ENCODE results near the gene PTCD2.
"Not testable (repeated sequence)": the region's sequence is repeated elsewhere in the genome, so short reads cannot be mapped to it uniquely, and the experiment has no call there.

PTCD2 gene

DNA sequence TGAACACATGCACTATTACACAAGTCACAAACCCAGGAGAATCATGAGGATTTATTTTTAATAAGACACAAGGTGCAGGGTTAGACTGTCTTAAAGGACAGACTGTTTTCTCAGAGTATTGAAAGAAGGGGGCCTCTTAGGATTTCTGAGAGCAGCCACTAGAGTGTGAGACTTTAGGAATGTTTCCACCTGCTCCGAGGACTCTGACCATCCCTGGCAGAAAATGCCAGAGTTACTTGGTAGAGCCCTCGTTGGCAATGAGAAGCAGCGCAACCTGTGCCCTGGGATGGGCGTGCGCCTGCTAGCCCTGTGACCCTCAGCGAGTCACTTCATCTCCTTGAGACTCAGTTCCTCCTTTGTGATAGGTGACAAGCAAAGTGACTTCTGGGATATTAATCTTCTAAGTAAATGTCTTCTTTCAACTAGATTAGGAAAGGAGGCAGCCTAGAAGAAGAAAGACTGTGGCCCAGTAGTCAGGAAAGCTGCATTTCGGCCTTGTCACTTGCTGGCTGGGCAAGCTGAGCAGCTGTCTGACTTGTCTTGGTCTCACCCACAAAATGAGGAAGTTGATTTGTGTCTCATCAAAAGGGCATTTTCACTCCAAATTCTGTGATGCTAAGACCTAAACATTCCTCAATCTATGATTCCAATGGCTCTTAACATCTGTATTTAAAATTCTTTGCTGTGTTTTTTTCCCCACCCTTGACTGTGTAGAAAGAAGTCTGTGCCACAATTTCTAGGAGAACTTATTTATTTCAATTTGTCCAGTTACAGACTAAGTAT is 60.5 kb downstream of the PTCD2 start:
- DNase-seq (ENCODE audit: low read depth in 2 of 2): no peak

DNA sequence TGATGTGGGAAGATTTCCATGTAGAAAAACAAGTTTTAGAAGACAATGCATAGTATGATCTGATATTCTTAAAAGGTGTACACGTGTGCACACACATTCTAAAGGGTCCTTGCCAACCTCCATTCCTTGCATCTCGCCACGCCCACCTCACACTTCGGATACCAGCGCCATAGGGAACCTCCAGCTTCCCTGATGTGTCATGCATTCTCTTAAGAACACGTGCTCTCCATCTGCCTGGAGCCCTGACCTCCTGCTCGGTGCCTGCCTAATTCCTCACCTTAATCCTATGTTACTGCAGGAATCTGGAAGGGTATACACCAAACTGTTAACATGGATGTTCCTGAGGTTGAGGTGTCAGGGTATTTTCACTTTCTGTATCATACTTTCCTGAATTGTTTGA is 63.1 kb downstream of the PTCD2 start:
- no peak for DNase-seq (ENCODE audit: low read depth in 2 of 2)

DNA sequence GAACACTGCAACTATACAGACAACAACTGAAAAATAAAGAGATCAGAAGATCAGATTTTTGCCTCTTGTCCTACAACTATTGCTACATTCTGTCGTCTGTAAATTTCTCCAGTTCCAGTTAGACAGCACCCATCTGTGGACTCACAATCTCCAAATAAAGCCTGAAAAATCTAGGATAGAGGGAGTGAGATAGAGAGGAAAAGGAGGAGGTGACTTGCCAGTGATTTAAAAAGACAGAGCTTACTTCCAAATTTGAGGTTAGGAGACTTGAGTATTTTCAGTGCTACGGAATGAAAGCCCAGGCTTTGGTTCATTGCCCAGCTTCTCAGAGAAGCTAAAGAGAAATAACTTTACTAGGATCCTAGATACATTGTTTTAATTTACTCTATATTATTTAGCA is 63.6 kb downstream of the PTCD2 start:
- DNase-seq (ENCODE audit: low read depth in 2 of 2): no peak

DNA sequence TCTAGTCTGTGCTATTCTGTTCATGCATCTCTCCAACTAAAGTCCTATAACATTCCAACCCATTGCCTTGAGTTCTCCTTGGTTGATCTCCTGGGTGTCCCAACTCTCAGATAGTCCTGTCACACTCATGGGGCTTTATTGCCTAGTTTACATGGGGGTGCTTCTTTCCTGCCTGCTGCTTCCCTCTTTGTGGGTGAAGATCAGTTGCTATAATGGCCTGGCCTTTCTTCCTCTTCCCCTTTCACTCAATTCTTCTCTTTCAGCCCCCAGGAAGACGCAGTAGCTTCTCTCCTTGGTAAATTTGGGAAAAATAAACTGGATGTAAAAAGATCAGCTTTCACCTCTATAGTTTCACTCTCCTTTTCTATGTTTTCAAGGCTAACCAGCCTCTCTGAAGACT is 66.5 kb downstream of the PTCD2 start:
- DNase-seq (ENCODE audit: low read depth in 2 of 2): no peak

DNA sequence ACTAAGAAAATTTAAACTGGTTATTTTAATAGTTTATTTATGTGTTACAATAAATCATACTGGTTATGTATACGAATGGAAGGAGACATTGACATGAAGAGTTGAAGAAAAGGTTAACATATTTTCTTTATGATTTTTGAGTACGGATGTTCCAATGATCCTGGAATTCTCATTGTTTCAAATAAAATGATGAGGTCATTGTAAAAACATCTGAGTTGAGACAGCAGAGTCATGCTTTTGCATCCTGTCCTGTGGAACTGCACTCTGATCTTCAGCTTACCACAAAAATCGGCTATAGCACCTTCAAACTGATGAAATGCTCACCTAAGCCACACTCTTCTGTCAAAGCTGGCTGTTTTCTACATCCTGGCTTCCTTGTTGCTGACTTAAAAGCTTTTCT is 67.8 kb downstream of the PTCD2 start:
- DNase-seq (ENCODE audit: low read depth in 2 of 2): no peak

GRCh38 chr5:72388646-72389045 is 68.5 kb downstream of the PTCD2 start:
- no peak for DNase-seq (ENCODE audit: low read depth in 2 of 2)

DNA sequence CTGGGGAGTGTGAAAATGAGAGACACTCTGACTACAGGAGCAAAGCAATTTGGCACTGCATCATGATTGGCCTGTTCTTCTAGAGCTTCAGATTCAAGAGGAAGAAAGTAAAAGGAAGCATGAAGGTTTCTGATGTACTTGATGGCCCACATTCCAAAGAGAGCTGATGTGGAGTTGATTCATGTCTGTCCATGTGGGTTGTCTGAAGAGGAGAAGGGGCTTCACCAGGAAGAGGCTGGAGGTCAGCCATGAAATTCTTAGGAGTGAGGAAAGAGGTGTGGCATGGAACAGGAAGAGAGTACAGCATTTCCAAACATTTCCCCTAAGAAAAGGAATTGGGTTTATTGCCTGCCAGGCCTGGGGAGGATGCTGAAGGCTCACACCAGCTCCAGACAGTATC is 70.7 kb downstream of the PTCD2 start:
- no peak for DNase-seq (ENCODE audit: low read depth in 2 of 2)

GRCh38 chr5:72392326-72392733 is 72.2 kb downstream of the PTCD2 start:
- no peak for DNase-seq (ENCODE audit: low read depth in 2 of 2)

GRCh38 chr5:72393052-72393451 is 72.9 kb downstream of the PTCD2 start:
- no peak for DNase-seq (ENCODE audit: low read depth in 2 of 2)

DNA sequence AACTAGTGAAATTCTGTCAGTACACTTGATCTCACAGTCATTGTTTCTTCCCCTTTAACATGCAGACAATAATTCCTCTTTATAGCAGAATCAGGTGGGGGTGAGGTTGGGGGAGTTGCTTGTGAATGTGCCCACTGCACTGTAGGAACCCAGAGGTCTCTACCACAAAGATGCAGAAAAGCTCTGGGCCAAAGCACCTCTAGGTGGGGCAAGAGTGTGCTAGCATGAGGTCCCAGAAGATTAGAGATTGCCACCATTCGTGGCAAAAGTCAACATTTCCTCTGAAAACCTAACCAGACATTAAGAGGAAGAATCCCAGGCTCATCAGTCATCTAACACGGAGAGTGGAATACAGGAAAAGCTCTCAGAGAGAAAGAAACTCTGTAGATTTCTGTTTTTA is 74.5 kb downstream of the PTCD2 start:
- no peak for DNase-seq (ENCODE audit: low read depth in 2 of 2)

GRCh38 chr5:72397836-72398235 is 77.7 kb downstream of the PTCD2 start:
- DNase-seq (ENCODE audit: low read depth in 2 of 2): no peak

DNA sequence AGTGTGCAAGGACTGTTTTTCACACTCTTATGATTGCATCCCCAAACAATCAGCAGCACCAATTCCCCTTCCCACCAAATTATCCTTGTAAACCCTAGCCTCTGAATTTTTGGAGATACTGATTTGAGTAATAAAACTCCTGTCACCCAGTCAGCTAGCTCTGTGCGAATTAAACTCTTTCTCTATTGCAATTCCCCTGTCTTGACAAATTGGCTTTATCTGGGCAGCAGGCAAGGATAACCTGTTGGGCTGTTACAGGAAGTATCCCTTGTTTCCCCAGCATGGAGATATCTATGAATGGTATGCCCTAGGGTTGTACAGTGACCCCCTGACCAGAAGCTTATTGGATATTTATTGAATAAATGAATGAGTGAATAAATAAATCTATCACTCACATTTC is 80.8 kb downstream of the PTCD2 start:
- no peak for DNase-seq (ENCODE audit: low read depth in 2 of 2)

DNA sequence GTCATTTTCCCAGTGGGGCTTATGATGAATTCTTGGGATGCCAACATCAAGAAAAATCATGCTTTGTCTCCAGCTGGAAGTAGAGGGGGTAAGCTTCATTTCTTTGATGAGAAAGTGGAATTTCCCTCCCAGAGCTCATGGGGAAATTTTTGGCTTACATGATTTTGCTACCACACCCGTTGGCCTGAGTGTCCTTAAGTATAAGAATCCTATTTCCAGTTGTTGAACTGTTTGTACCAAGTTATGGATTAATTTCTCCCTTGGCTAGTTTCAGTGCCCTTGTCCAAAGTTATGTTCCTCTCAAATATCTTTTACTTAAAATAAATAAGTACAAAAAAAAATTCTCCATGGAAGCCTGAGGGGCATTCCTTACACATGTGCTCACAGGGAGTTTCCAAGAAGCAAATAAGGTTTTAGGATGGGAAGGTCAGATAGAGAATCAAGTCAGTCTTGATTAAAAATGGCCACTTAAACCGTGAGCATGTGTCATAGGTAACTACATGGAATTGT is 82.3 kb downstream of the PTCD2 start:
- no peak for DNase-seq (ENCODE audit: low read depth in 2 of 2)

GRCh38 chr5:72402959-72403628 is 82.9 kb downstream of the PTCD2 start:
- no peak for DNase-seq (ENCODE audit: low read depth in 2 of 2)

GRCh38 chr5:72404771-72405170 is 84.6 kb downstream of the PTCD2 start:
- not testable (repeated sequence) for DNase-seq (ENCODE audit: low read depth in 2 of 2)

DNA sequence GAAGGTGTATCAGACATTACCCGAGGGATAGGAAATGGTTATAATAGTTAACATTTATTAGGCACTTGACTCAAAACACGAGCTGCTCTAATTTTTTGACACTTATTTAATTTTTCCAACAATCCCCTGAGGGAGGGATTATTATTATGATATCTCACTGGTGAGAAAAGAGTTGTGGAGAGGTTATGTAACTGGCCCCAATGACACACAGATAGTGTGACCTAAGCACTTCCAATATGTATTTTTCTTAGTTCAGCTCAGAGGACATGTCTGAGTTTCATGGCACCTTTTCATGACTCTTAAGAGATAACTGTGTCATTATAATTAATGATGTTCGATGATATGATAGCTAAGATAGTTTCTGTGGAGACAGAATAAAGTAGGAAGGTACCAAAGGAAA is 86.9 kb downstream of the PTCD2 start:
- no peak for DNase-seq (ENCODE audit: low read depth in 2 of 2)

- DNase-seq (ENCODE audit: low read depth in 2 of 2): no peak
Observed at GRCh38 chr5:72407541-72407940, 87.4 kb downstream of the PTCD2 start.

DNA sequence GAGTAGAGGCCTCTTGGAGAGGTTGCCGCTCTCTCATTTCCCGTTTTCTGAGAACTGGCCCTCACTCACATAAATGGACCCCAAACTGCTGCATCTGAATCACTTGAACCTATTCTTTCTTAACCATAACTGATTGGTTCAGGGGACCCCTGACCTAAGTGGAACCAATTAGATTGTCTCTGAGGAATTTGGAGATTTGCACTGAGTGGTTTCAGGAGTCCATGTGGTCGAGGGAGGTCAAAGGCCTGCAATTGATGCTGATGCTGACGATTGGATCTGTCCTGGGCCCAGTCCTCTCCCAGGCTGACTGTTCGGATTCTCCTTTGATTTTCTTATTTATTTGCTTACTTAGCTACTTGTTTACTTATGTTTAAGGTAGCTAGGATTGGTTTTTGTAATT is 88.0 kb downstream of the PTCD2 start:
- DNase-seq (ENCODE audit: low read depth in 2 of 2): no peak

GRCh38 chr5:72408603-72409002 is 88.4 kb downstream of the PTCD2 start:
- DNase-seq (ENCODE audit: low read depth in 2 of 2): no peak

DNA sequence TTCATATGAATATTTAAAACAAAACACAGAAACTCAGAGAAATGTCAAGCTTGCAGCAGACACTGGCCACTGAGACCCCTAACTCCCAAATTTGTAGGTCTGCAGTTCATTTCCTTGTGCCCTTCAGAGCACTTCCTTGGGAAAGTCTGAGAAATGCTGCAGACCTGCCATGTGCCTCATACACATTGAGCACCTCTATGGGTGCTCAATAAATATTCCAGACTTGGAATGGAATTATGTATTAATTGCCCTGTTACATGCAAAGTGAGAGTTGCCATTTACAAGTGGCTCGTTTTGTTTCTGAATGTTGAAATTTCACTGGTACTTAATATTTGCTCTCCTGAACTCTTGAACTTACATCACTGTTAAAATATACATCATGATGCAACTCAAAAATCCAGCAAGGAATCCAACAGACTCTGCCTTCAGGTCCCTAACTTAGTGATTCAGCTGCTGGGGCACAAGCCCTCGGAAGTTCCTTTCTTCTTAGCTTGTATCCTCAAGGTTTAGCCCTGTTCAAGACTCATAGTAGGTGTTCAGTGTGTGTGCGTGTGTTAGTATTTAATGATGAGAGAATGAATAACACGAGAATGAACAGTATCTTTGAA is 90.6 kb downstream of the PTCD2 start:
- no peak for DNase-seq (ENCODE audit: low read depth in 2 of 2)

GRCh38 chr5:72412283-72413055 is 92.3 kb downstream of the PTCD2 start:
- no peak for DNase-seq (ENCODE audit: low read depth in 2 of 2)
